ENCODE data around the gene CDH20.

DNA sequence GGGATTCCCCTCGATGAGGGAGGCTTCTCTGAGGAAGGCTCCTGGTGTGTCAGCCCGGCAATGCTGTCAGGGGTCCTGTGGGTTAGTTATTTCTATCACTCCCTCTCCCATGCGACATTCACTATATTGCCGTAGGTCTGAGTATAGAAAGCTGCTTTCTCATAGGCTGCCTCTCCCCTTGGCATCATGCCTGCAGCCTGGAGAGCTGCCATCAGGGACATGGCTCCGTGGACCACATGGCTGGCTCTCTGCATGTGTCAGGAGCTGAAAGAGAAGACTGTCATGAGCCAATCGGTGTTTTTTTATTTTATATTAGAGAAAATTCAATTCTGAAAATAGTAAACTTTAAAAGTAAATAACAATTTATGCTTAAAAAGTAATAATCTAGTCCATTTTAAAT is 198.0 kb downstream of the CDH20 start:
- TF ChIP-seq, protein P1, sequence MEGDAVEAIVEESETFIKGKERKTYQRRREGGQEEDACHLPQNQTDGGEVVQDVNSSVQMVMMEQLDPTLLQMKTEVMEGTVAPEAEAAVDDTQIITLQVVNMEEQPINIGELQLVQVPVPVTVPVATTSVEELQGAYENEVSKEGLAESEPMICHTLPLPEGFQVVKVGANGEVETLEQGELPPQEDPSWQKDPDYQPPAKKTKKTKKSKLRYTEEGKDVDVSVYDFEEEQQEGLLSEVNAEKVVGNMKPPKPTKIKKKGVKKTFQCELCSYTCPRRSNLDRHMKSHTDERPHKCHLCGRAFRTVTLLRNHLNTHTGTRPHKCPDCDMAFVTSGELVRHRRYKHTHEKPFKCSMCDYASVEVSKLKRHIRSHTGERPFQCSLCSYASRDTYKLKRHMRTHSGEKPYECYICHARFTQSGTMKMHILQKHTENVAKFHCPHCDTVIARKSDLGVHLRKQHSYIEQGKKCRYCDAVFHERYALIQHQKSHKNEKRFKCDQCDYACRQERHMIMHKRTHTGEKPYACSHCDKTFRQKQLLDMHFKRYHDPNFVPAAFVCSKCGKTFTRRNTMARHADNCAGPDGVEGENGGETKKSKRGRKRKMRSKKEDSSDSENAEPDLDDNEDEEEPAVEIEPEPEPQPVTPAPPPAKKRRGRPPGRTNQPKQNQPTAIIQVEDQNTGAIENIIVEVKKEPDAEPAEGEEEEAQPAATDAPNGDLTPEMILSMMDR (tag by site-specific recombination; IDR thresholded peaks at IDR 0.05), result no peak
- no peak for TF ChIP-seq ZNF324 (tag by site-specific recombination; IDR thresholded peaks at IDR 0.05)
- no peak for TF ChIP-seq ZNF292 (tag by site-specific recombination; IDR thresholded peaks at IDR 0.05; ENCODE audit: borderline replicate concordance, low read depth)
